Suprapubic skin (tissue), 4 donors: ENCODE results near the gene NEK6.

Experiments
- CTCF ChIP-seq, 2 donors: fragments of 200-600 bp in 1 of 2; fragments of 450-650 bp in 1 of 2; sonication (generic) in 1 of 2; IDR thresholded peaks; one replicate each; pipeline ENCODE4 v1.5.1; 2016 to 2019; ENCODE audit warnings: antibody characterized with exemption in 2 of 2, mild to moderate bottlenecking in 1 of 2, moderate library complexity in 1 of 2
- POLR2A ChIP-seq, 2 donors: fragments of 450-650 bp; IDR thresholded peaks; one replicate each; pipeline ENCODE4 v1.6.1; 2017; ENCODE audit warnings: antibody characterized with exemption in 2 of 2, mild to moderate bottlenecking in 2 of 2, moderate library complexity in 2 of 2
- POLR2AphosphoS5 ChIP-seq, 3 donors: sonication (generic); formaldehyde crosslinking; IDR thresholded peaks; one replicate each; pipeline ENCODE4 v1.6.1; 2017; ENCODE audit warnings: antibody characterized with exemption in 3 of 3

DNA sequence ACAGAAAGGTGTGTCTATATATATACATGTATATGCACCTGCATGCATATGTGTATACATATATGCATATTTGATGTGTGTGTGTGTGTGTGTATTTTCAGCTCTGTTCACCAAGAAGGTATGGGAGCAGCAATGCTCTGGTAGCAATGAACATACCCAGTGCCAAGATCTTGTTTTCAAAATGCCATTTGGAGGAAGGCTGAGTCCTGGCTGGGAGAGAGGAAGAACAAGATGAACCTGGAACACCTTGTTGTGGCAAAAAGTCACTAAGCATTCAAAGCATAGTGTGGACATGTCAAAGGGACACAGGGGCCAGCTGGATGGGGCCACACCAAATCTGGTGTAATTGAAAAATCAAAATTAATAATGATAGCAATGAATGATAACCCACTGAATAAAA, 31.8 kb upstream of the NEK6 start:
- TF ChIP-seq POLR2A (IDR thresholded peaks at IDR 0.05) (no peak), CTCF (IDR thresholded peaks at IDR 0.05) (no peak), POLR2AphosphoS5 (IDR thresholded peaks at IDR 0.05) (no peak)
